ENCODE measurements around the gene ZDHHC20. TPM values are rescaled to one million over a fixed set of nuclear protein-coding genes. Genes with fewer than 3 reads are reported as not detected.
A peak's percentile ranks its signal among the peaks of the same experiment; 100 is the strongest.

ZDHHC20 gene
- total RNA-seq, 6 experiments from 2014 or later, result 19.2 to 28.9 (median 23.4) TPM

DNA sequence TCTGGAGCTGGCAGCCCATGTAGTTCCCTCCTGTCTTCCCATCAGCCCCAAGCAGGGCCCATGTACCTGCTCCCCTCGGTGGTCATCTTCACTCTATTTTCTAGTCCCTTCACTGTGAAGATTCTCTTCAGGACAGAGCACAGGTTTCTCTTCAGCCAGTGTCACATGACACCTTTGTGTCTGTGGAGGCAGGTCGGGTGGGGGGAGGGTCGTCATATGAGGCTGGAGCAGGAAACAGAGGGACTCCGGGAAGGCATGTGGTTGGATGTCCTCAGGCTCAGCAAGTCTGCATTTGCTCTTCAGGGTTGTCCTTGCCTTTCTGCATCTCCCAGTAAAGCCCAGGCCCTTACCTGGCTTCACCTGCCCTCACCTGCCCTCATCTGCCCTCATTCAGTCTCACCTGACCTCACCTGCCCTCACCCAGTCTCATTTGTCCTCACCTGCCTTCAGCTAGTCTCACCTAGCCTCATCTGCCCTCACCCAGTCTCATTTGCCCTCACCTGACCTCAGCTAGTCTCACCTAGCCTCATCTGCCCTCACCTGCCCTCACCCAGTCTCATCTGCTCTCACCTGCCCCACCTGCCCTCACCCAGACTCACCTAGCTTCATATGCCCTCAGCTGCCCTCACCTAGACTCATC is 120.3 kb downstream of the ZDHHC20 start:
- DNase-seq, result no peak

DNA sequence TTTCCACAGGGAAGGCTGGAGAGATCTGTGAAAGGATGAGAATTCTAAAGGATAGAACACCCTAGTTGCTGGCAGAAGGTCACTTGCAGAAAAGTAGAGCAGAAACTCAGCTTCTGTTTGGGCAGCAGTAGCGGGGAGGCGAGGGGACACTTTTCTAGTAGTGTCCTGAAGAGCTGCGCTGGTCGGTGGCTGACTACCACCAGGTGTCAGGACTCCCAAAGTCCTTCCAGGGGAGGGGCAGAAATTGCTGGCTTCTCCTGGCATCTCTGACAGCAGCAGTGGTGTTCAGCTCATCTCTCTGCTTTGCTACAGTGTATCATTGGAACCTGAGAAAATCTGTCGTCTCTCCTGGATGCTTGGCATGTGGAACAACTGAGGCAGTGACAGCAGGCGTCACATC is 120.9 kb downstream of the ZDHHC20 start:
- peak in 1 of 4 donors; percentile 19 for ATAC-seq
- TF ChIP-seq POLR2A (IDR thresholded peaks at IDR 0.05), result no peak
- TF ChIP-seq, protein P1, sequence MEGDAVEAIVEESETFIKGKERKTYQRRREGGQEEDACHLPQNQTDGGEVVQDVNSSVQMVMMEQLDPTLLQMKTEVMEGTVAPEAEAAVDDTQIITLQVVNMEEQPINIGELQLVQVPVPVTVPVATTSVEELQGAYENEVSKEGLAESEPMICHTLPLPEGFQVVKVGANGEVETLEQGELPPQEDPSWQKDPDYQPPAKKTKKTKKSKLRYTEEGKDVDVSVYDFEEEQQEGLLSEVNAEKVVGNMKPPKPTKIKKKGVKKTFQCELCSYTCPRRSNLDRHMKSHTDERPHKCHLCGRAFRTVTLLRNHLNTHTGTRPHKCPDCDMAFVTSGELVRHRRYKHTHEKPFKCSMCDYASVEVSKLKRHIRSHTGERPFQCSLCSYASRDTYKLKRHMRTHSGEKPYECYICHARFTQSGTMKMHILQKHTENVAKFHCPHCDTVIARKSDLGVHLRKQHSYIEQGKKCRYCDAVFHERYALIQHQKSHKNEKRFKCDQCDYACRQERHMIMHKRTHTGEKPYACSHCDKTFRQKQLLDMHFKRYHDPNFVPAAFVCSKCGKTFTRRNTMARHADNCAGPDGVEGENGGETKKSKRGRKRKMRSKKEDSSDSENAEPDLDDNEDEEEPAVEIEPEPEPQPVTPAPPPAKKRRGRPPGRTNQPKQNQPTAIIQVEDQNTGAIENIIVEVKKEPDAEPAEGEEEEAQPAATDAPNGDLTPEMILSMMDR (IDR thresholded peaks at IDR 0.05), result peak in 1 of 4 donors; percentile 13

More for the DNA sequence above, 120.3 kb downstream of the ZDHHC20 start:
- 8% methylated on average over 2 of the region's 4 CpGs for WGBS (ENCODE audit: insufficient coverage, low coverage, low lambda C conversion rate, missing lambda C conversion rate)
- Histone ChIP-seq H3K4me1 (no peaks in the 10 kb centered on the region), H3K9me3 (no peaks in the 10 kb centered on the region), H3K27ac (no peak overlapping the region), H3K4me3 (no peak overlapping the region), H3K27me3 (no peaks in the 10 kb centered on the region), H3K36me3 (no peaks in the 10 kb centered on the region)
- no peak for ATAC-seq
- intact Hi-C loops (cut with DNase I), result no loop called here
- TF ChIP-seq POLR2A (IDR thresholded peaks at IDR 0.05), result no peak
- TF ChIP-seq, protein P1 (IDR thresholded peaks at IDR 0.05), result no peak

DNA sequence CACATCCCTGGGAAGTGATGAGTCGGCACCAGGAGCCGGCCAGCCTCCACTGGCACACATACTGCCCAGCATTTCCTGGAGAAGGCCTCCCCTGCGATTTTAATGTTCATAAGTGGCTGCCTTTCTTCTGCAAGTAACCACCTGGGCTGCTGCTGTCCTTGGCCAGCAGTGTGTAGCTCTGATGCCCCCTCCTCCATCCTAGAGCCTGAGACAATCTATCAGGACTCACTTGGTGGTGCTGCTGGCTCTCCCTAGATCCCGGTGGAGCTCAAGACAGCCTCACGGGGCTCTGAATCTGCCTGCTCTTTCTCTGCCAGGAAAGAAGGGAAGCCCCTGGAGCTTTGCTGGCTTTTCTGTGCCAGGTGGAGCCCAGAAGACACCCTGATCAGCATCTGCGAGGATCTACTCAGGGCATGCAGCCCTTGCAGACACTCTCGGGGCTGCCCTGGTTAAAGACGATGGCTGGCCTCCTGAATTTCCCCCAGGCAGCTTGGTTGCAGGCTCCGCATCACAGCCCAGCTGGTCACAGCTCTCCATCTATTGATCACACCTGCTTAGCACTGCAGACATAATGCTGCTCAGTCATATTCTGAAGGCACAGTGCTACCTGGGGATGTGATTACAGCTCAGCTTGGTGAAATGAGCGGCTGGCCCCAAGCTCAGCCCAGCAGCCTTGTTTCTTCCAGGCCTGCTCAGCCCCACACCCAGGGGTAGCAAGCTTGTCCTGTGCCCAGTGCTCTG is 122.3 kb downstream of the ZDHHC20 start:
- ATAC-seq (no peak), DNase-seq (no peak)

More for the DNA sequence above, 120.9 kb downstream of the ZDHHC20 start:
- DNase-seq, result no peak
- intact Hi-C loops (cut with DNase I), result no loop called here
- 40% methylated on average over 2 of the region's 6 CpGs for WGBS (ENCODE audit: insufficient coverage, low coverage, low lambda C conversion rate, missing lambda C conversion rate)
- H3K9me3 ChIP-seq, result no peaks in the 10 kb centered on the region
- no peaks in the 10 kb centered on the region for H3K36me3 ChIP-seq
- H3K4me1 ChIP-seq, result no peaks in the 10 kb centered on the region
- H3K27ac ChIP-seq, result no peak overlapping the region
- H3K4me3 ChIP-seq, result no peak overlapping the region
- H3K27me3 ChIP-seq, result no peaks in the 10 kb centered on the region

DNA sequence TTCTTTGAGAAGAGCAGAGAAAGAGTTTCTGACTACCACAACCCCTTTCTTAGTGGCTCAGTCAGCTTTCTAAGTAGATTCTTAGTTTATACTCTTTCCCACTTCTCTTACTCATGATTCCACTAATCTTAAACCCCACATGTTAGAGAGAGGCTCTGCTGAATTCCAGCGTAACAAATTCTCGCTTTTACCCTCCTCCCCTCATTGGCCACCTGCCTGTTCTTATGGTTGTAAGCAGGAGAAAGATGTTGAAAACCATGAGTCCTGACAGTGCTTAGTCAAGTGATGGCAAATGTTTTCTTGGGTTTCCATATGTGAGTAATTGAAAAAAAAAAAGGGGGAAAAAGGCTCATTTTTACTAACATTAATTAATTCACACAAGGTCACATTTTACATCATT is 125.9 kb downstream of the ZDHHC20 start:
- no peaks in the 10 kb centered on the region for H3K9me3 ChIP-seq
- intact Hi-C loops (cut with DNase I), result no loop called here
- WGBS (ENCODE audit: insufficient coverage, low coverage, low lambda C conversion rate, missing lambda C conversion rate), result 93% methylated on average over 2 of the region's 2 CpGs
- H3K27ac ChIP-seq, result no peak overlapping the region
- no peaks in the 10 kb centered on the region for H3K4me1 ChIP-seq
- ATAC-seq (no peak), DNase-seq (no peak)
- TF ChIP-seq POLR2A (IDR thresholded peaks at IDR 0.05), result no peak
- TF ChIP-seq, protein P1 (IDR thresholded peaks at IDR 0.05), result no peak
- no peaks in the 10 kb centered on the region for H3K36me3 ChIP-seq
- no peaks in the 10 kb centered on the region for H3K27me3 ChIP-seq
- H3K4me3 ChIP-seq, result no peak overlapping the region

More for the DNA sequence above, 122.3 kb downstream of the ZDHHC20 start:
- Histone ChIP-seq H3K9me3 (no peaks in the 10 kb centered on the region), H3K4me1 (no peaks in the 10 kb centered on the region), H3K4me3 (no peak overlapping the region), H3K27me3 (no peaks in the 10 kb centered on the region), H3K36me3 (no peaks in the 10 kb centered on the region), H3K27ac (no peak overlapping the region)
- intact Hi-C loops (cut with DNase I), result no loop called here
- TF ChIP-seq, protein P1 (IDR thresholded peaks at IDR 0.05), result no peak
- TF ChIP-seq POLR2A (IDR thresholded peaks at IDR 0.05), result no peak
- 61% methylated on average over 5 of the region's 10 CpGs for WGBS (ENCODE audit: insufficient coverage, low coverage, low lambda C conversion rate, missing lambda C conversion rate)

All from right lobe of liver (tissue), 6 donors.